Medulla oblongata (tissue), 1 donor: ENCODE data around the gene PSTPIP2.
"Not testable (repeated sequence)": the region's sequence is repeated elsewhere in the genome, so short reads cannot be mapped to it uniquely, and the experiment has no call there.

Experiments
- DNase-seq: peaks from one replicate; pipeline ENCODE4 v3.0.0-alpha.2; 2015; ENCODE audit errors: extremely low spot score

The PSTPIP2 gene

DNA sequence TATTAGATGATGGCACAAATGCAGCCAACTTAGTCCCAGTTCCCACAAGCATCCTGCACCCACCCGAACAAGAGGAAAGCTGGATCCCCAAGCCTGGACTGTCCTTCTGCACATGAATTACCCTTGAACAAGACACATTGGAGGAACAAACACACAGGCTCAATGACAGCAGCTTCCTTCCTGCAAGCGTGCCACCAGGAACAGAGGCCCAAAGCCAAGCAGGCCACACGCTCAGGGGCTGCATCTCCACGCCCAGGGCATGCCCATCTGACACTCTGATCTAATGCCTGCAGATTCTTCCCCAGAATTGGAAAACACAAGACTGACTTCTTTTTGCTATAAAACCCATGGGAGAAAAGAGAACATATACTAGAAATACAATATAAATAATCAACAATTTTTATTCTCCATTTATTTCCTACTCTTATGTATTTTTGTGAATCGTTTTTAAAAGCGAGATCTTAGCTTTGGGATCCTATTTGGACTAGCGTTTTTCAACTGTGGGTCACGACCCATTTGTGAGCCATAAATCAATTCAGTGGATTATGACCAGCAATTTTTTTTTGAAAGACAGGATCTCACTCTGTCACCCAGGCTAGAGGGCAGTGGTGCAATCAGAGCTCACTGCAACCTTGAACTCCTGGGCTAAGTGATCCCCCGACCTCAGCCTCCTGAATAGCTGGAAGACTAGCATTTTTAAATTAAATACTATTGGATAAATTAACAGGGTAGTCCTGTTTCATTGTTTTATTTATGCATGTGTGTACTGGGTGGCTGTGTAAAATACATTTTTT lies 34.4 kb downstream of the PSTPIP2 start:
- DNase-seq = no peak

DNA sequence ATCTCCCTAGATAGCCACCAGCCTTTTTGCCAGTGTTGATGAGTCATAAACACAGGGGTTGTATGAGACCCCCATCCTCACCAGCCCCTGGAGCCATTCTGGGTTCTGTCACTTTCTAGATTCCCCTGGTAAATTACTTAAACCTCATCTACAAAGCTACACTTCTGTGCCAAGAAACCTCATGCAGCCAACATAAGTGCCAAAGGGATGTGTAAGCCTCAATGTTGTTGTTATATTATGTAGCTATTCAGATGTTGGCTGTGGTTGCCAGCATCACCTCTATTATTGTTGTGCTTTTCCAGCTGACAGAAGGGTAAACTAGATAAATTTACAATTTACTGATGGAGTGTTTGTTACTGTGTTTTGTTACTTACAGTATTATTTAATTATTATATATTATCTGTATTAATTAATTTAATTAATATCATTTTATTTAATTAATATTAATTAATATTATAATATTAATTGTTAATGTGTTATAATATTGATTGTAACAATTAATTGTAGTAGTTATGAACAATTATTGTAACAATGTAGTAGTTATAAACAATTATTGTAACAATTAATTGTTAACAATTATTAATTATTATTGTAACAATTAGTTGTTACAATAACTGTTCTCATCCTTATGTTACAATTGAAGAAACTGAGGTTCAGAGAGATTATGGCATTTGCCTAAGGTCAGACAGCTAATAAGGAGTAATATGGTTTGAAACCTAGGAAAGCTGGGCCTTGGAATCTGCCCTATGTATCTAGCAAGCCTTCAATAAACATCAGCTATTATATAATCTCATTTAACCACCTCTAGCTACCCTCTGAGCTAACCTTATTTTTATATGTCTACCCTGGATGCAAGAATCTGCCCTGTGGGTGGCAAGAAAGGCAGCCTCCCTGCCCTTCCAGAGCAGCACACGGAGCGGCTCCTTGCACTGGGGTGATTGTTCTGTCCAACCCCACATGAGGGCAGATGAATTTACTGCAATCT lies 36.1 kb downstream of the PSTPIP2 start:
- no peak for DNase-seq

DNA sequence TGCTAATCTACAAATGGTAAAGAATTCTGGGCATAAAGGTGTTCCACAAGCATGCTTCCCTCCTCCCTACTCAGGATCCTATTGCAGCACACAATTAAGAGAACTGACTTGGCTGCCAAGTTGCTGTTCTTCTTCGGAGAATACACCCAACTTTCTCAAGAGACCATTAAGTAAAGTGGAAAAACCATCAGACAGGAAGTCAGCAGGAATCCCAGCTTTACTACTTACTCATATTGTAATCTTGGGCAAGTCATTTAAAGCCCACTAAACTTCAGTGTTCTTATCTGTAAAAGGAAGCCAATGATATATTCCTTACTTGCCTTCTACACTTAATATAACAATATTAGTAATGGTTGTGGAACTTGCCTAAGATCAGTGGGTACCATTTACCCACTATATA lies 37.8 kb downstream of the PSTPIP2 start:
- DNase-seq = no peak

DNA sequence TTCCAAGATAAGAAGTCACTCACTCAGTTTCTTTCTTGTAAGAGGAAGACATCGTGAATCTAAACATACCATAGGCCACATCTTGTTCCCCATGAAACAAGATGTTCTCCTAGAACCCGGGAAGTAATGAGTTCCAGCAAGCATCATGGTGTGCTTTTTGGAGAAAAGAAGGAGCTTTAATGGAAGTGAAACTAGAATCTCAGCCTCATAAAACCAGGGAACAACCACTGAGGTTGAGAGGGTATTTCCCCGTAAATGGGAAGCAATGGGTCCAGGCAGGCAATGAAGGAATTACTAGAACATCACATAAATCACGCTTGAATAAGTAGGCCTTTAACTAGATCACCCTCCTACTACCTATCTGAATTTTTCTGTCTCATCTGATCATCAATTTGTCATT lies 40.3 kb downstream of the PSTPIP2 start:
- DNase-seq = no peak

DNA sequence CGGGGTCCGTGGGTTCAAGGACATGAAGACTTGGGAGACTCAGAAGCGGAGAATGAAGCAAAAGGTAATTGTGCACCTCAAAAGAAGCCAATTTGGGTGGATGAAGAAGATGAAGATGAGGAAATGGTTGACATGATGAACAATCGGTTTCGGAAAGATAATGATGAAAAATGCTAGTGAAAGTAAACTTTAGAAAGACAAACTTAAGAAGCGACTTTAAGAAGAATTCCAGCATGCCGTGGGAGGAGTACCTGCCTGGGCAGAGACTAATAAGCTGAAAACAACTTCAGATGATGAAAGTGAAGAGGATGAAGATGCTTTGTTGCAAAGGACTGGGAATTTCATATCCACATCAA lies 43.5 kb downstream of the PSTPIP2 start:
- DNase-seq = no peak

DNA sequence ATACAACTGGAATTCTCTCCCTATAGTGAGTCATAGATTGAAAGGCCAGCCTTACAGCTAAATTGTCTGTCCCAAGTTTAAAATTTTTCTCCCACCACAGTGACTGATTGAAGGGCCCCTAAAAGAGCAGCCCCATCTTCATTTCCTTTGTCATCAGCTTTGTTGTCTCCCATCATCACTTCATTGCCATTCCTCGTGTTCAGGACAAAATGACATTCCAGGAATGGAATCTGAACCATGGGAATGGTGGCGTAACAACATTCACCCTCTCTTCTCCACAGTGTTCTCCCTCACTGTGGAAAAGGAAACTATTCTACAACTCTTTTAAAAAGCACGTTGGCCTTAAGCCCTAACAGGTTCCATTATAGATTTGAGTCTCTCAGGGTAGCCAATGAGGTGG lies 52.1 kb downstream of the PSTPIP2 start:
- DNase-seq = no peak

DNA sequence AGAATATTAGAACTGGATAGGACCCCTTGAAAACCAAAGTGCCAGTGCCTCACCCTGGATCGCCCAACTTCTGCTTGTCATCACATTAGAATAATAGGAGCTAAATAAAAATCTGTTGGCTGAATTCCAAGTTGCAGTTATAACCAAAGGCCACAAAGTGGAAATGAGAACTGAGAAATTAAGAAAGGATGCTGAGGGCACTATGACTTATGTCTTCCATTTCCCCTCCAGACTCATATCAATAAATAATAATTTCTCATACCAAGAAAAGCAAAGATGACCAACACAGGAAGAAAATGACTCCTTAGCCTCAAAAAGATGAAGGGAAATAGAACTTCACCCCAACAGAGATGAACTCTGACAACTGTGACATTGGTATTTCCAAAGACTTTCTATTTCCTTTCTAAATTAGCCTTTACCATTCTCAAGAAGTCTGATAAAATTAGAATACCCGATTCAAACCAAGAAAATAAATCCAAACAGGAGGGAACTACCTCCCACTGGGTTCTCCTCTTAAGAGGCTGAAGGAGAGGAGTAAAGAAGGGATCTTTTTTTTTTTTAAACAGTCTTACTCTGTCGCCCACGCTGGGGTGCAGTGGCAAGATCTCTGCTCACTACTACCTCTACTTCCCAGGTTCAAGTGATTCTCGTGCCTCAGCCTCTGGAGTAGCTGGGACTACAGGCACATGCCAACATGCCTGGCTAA lies 58.4 kb downstream of the PSTPIP2 start:
- DNase-seq = no peak

DNA sequence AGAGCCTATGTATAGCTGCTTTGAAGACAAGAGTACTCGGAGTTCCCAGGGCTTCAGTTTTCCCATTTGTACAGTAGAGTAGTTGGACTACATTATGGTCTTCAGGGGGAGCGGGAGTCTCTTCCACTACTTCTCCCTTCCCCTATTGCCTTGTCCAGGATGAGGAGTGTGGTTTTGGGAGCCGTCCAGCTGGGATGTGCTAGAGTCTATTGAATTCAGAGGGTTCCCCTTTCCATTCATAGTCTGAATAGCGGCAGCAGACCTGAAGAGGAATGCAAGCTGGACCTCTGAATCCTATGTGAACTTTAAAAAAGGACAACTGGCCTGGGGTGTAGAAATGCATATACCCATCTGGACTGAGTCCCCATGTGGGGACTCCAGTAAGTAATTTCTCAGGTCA lies 61.4 kb downstream of the PSTPIP2 start:
- DNase-seq = no peak

DNA sequence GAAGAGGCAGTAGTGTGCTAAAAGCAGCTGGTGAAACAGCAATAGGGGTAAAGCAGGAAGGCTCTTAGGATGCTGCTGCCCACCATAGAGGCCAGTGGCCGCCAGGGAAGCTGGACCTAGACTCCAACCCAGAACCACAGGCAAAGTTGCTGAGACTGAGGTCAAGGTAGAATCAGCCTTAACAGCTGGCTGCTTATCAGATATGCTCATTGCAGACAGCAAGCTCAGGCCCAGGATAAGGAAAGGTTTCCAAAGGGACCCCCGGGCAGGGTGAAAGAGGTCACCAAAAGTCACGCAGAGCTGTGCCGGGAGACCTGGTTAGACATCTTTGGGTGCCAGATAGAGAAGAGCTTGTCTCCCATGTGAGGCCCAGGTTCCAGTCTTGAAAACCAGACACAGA lies 62.0 kb downstream of the PSTPIP2 start:
- no peak for DNase-seq

DNA sequence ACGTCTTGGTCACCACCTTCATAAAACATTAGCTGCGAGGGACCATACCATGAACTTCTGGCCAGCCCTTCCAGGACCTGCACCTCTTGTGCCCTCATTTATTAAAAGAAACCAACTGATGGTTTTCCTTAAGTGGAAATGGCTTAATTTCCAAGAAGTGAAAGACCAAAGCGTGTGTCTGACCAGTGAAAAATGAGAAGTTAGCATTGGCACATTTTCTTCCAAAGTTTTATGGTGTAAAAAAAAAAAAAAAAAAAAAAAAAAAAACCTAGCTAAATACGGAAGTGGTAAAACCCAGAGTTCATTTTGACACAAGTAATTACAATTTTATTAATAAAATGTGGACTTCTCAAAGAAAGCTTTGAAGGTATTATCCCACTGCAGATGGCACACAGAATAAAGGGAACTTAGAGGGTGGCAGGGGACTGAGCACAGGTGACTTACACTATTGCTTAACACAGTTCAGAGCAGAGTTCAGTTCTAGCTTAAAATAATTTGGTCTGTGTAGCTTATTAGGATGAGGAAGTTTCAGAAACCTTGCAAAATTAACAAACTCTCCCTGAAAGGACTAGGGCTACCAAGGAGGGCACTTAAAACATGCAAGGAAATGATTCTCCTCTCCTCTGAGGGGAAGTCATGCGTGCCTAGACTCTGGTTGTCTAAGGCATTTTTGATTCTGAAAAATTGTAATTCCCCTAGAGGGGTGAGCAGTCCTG lies 62.8 kb downstream of the PSTPIP2 start:
- DNase-seq = peak; percentile 49

DNA sequence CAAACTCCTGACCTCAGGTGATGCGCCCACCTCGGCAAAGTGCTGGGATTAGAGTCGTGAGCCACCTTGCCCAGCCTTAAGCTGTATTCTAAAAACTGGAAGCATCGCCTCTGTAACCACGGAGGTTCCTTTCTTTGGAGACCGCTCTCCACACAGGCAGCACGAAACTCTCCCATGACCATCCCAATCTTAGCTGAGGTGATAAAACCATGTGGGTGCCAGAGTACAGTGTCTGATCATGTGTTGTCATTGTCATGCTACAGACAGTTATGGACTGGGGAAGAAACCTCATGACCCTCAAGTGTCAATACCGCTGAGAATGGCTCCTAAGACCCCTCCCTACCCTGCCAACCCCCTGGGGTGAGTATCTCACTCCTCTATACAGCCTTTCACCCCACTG lies 63.5 kb downstream of the PSTPIP2 start:
- peak; percentile 14 for DNase-seq

DNA sequence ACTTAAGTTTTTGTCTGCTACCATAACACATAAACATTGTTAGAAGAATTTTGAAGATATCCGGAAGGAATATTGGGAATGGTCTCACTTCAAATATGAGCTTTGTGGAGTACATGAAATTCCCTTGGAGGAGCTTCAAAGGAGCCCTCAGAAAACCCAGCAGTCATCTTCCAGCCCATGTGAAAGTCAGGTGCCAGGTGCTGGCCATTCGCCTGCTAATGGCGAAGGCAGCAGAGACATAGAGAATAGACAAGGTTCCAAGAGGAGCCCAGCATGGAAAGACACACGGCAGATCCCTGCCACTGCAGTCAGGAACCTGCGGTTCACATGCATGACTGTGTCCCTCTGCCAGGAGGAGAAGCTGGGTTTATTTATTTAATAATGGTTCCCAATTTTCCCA lies 64.9 kb downstream of the PSTPIP2 start:
- no peak for DNase-seq

DNA sequence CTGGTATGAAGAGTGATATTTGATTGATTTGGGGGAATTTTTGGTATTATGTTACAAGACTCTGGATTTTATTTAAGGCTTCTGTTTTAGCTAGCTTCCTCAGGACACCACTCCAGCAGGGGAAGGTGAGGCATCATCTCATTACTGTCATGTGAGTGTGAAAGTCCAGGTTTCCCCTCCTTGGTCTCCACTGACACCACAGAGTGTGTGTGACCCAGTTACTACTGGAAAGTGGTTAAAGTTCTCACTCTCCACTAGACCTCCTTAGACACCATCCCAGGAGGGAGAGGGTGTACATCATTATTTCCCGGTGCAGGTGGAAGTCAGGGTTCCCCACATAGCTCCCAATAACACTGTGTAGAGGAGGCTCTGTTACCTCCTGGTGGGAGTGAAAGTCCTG lies 69.1 kb downstream of the PSTPIP2 start:
- no peak for DNase-seq

DNA sequence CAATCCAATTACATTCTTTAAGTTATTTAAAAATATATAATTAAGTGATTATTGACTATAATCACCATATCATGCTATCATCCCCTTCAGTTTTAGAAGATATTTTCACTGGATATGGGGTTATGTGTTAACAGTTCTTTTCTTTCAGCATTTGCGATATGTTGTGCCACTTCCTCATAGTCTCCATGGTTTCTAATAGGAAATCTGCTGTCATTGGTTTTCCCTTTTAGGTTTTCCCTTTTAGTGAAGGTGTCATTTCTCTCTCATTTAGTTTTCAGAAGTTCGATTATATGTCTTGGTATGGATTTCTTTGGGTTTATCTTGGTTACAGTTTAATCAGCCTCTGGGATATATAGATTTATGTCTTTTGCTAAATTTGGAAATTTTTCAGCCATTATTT lies 70.2 kb downstream of the PSTPIP2 start:
- no peak for DNase-seq

DNA sequence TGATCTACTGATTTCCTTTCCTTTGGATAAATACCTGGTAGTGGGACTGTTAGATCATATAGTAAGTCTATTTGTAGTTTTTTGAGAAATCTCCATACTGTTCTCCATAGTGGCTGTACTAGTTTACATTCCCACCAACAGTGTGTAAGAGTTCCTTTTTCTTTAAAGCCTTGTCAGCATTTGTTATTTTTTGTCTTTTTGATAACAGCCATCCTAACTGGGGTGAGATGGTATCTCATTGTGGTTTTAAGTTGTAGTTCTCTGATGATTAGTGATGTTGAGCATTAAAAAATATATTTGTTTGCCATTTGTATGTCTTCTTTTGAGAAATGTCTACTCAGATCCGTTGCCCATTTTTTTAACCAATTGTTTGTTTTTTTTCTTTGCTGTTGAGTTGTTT lies 71.0 kb downstream of the PSTPIP2 start:
- no peak for DNase-seq

DNA sequence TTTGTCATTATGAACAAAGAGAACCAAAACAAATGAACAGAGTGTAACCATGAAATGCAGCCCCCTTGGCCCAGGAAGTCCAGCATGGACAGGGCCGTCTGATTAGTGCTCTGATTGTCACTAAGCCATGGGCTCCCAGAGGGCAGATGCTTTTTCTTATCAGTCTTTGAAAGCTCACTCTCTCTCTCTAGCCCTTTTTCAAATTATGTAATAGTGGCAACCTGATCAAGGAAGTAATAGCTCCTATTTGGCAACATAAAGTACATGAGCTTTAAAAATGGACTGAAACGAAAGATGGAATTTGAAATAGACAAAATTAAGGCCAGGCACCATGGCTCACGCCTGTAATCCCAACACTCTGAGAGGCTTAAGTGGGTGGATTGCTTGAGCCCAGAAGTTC lies 72.5 kb downstream of the PSTPIP2 start:
- DNase-seq = no peak

DNA sequence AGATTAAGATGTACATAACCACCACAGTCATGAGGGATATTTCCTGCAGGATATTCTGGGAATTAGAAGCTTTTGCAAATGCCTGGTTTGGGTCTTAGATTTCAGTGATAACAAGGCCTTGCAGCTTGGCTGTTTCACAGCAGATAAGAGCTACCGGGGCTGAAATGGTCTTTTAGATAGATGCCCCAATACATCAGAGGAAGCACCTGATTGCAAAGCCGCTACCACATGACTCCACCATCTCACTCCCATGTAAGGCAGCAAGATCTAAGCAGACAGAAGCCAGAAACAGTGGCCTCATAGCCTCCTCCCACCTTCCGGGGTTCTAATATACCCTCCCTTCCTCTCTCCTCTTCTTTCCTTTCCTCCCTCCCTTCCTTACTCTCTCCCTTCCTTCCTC lies 73.8 kb downstream of the PSTPIP2 start:
- no peak for DNase-seq

DNA sequence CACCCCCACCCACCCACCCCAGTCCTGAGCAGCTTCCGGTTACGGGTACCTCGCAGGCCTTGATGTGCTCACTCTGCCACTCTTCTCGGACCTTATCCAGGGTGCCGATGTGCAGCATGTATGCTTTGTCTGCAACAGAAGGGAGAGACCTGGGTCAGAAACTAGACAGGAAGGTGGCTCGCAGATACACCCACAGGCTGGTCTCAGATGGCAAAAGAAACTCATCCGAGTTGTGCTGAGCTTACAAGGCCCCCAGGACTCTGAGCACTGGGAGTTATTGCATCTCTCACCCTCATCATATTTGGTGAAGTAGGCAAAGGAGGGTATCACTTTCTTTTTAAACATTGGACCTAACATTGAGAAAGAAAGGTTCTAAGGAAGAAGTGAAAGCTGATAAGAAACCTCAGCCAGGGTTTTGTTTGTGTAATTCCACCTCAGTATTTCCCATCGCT lies 74.3 kb downstream of the PSTPIP2 start:
- no peak for DNase-seq

DNA sequence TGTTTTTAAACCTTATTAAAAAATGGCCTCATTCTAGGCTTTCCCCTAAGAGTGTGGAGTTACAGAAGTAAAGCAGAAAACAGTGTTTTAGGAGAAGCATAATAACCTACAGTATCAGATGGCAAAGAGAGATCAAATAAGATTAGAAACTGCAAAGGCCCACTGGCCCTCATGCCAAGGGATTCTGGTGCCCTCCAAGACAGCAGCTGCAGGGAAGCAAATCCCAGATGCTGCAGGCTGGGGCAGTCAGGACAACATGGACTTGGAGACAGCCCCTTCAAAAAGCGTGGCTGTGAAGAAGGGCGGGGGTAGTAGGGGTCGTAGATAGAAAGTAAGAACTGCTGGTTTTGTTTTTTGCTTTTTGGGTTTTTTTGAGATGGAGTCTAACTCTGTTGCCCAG lies 76.6 kb downstream of the PSTPIP2 start:
- DNase-seq = no peak

DNA sequence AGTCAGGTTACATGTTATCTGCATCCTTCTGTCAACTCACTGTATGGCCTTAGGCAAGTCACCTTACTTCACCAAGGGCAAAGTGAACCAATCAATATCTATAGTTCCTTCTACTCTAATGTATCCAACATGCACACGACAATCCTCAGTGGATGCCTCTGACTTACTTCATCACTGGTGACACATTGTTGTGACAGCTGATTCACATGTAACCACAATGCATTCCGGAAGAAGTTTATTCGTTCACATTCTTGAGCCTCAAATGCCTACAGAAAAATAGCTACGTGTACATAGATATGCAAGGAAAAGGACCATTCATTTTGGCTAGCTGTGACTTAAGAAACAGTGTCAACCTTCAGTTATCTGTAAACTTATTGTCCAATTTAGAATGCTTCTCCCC lies 78.6 kb downstream of the PSTPIP2 start:
- DNase-seq = no peak

DNA sequence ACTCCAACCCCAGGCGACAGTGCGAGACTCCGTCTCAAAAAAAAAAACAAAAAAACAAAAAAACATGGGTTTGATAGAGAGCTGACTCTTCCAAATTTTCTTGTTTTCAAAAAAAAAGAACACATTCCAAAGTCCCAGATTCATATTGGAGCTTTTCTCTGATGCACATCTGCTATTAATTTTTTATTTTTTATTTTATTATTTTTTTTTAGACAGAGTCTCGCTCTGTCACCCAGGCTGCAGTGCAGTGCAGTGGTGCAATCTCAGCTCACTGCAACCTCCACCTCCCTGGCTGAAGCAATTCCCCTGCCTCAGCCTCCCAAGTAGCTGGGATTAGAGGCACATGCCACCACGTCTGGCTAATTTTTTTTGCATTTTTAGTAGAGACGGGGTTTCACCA lies 79.5 kb downstream of the PSTPIP2 start:
- not testable (repeated sequence) for DNase-seq

DNA sequence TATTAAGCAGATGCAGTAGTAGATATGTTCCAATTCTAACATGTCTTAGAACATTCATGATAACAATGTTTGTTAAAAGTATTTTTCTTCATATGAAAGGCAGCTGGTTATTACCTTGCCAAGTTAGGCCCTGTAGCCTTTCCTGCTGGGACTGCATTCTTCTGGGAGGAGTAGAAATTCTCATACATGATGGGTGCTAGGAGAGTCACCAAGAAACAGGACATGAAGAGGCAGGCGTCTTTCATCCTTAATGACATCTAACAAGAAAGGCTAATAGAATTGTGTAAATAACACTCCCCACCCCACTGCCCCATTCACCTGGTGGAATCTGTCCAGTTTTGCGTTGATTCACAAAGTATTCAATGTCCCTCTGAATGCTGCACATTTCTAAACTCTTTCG lies 80.3 kb downstream of the PSTPIP2 start:
- DNase-seq = no peak
